NCI-H146 treated with DMSO at 0.1 percent for 48 hours (cell line): Measurements from ENCODE around the gene MED27.
"Not testable (repeated sequence)": the region's sequence is repeated elsewhere in the genome, so short reads cannot be mapped to it uniquely, and the experiment has no call there.

Source experiments
- DNase-seq: peaks from one replicate; lab custom pipeline; 2025; ENCODE audit not compliant: unreplicated experiment; lab: John Stamatoyannopoulos, UW

Gene MED27

GRCh38 chr9:131927091-131927490 is 152.6 kb downstream of the MED27 start:
- DNase-seq = no peak

GRCh38 chr9:131926360-131926922 is 153.2 kb downstream of the MED27 start:
- DNase-seq = no peak

DNA sequence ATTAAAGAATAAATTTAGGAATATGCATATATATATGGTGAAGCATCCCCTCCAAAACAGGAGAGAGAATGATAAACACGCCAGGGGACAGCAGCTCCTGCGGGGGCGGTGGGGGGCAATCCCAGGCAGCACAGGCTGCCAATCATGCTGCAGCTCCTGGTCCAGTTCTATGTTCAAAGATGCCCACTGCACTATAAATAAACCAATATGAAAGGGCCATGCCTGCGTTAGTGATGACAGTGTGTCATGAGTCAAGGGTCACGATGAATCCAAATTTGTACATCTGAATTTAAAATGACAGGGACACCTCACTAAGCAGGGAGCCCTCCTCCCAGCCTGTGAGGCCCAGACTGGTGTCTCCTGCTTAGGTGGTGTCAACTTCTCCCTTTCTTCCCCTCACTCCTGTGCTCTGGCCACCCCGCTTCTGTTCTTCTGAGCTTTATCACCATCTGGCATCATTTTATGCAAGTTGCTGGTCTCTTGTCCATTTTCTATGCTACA is 153.9 kb downstream of the MED27 start:
- no peak for DNase-seq

- no peak for DNase-seq
These were observed 155.9 kb downstream of the MED27 start for GRCh38 chr9:131923766-131924165.

DNA sequence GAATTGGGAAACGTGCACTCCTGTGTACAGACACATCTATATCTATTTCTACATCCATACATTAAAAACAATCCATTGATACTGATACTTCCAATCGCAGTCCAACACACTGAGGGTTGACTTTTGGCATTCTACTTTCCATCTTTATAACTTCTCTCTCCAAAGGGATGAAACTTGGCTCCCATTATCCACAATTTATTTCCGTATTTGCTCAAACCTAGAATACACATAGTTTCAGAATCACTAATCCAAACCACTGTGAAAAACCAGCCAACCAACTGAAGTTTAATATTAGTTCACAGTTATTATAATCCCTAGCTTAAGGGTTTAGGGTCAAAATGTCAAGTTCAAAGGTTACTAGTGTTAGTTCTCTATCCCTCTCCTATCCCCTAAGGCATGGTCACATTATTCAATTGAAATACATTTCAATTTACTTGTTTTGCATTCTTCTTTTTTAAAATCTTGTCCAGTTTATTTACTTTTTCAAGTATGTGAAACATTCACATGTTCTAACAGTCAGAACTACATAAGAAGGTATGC is 156.5 kb downstream of the MED27 start:
- no peak for DNase-seq

DNA sequence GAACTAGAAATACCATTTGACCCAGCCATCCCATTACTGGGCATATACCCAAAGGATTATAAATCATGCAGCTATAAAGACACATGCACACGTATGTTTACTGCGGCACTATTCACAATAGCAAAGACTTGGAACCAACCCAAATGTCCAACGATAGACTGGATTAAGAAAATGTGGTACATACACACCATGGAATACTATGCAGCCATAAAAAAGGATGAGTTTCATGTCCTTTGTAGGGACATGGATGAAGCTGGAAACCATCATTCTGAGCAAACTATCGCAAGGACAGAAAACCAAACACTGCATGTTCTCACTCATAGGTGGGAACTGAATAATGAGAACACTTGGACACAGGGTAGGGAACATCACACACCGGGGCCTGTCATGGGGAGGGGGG is 158.0 kb downstream of the MED27 start:
- DNase-seq = not testable (repeated sequence)

DNA sequence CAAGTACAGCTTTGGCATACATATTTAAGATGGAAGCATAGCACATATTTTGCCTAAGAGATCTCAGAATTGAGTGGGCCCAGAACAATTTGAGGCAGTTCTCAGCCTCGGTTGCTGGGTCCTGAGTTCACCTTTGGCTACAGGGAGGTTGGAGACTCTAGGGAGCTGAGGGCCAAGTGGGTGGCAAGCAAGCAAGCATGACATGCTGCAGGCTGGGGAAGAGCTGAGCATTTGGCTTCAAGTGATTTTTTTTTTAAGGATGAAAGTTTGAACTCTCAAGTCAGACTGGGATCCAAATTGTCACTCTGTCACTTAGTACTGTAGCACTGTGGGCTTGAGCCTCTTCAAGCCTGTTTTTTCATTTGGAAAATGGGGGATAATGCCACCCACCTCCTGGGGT is 160.5 kb downstream of the MED27 start:
- DNase-seq = no peak

GRCh38 chr9:131918481-131918880 is 161.2 kb downstream of the MED27 start:
- no peak for DNase-seq

DNA sequence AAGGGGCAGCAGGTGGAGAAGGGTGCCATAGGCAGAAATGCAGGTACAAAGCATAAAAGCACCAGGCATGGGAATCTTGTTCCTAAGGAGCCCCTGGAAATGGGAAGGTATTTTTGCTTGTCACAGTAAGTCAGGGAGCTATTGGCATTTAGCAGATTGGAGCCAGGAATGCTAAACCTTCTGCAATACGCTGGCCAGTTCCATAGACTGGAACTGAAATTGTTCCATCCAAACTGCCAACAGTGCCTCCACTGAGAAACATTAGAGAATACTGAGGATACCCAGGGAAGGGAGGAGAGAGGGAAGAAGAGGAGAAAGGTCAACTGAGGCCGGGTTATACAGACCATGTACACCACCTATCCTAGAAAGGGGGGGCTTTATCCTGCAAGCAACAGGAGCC is 162.7 kb downstream of the MED27 start:
- DNase-seq = no peak

- no peak for DNase-seq
These were observed 164.5 kb downstream of the MED27 start for GRCh38 chr9:131915181-131915580.

DNA sequence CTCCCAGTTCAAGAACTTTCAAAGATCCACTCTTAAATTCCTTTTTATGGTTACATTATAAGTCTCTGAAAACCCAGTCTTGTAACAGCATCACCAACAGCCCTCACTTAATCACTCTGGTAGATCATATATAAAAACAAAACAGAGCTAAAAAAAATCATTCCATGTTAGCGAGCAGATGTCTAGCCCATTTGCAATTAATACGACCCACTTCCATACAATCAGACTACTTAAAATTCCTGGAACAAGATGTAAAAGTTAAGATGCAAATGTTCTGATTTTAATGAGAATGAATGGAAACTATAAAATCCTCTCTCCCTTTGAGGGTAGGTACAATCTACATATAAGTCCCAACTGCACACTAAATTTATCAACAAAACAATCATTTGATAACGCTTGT is 167.0 kb downstream of the MED27 start:
- DNase-seq = no peak

DNA sequence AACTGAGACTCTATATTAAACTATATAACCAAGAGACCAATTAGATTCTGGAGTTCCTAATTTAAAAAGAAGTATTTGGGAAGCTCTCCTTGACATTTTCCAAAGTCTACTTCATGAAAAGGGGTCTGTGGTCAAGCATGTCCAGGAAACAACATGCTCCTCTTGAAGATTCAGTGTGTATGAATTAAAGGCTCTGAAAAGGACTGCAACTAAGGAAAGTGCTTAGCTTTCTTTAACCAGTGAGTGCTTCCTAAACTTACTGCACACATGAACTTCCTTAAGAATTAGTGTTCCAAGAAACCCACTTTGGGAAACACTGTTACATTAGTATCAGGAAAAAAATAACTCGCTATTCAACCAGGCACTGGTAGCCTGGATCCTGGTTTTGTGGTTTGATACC is 167.6 kb downstream of the MED27 start:
- DNase-seq = no peak

DNA sequence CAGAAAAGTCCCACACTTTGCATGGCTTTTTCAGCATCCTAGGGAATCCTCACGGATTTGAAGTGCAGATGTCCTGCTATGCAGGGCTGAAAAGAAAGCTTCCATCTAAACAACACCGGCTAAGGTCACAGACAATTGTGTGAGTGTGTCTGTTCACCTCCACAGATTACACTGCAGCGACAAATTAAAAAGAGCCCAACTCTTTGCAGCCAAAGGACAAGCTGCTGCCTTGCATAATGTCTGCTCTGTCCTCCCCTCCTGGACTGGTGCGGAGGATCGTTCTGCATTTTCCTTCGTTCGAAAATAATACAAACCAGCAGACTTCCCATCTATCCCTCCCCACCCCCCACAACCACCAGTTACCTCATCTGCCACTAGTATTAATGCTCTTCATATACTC is 169.1 kb downstream of the MED27 start:
- no peak for DNase-seq

DNA sequence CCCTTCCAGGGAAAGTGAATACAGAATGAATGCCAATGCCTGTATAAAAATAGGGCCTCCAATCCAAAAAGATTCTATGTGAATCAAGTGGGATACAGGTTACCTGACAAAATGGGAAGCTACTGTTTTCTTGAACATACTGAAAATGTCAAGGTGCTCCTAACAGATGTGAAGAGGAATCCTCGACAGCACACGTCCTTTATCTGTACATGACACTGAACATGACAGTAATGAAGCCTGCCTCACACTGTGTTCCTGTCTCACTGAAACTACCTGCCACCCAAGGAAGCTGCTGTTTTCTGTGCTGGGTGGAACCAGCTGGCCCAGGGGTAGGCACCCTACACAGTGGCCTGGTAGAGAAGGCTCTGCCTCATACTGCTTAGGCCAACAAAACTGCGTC is 174.5 kb downstream of the MED27 start:
- DNase-seq = no peak

GRCh38 chr9:131899296-131900228 is 180.1 kb downstream of the MED27 start:
- no peak for DNase-seq

DNA sequence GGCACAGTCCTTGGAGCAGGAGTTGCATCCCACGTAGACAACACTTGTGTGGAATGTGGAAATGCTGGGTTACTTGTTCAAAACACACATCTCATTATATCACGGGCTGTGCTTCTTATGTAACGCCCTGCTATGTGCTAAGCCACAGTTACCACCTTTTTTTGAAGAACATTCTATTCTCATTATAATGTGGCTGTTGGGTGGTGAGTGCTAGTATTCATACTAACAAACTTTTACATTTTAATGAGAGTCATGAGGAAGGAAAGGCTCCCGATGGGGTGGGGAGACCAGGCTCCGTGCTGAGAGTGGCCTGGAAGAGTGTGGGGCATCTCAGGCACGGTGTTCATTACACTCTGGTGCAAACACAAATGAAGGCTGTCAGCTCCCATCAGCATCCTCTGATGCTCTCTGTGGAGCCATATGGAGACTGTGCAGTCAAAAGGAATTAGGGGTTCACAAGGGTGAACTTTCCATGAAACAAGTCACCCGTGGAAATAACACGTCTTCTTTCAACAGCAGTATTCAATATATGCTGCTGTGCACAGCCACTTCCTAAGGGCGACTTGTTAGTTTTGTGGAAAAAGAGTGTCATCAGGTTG is 186.7 kb downstream of the MED27 start:
- no peak for DNase-seq

GRCh38 chr9:131892162-131892707 is 187.4 kb downstream of the MED27 start:
- no peak for DNase-seq

- DNase-seq = no peak
These were observed 188.1 kb downstream of the MED27 start for GRCh38 chr9:131891598-131891997.

DNA sequence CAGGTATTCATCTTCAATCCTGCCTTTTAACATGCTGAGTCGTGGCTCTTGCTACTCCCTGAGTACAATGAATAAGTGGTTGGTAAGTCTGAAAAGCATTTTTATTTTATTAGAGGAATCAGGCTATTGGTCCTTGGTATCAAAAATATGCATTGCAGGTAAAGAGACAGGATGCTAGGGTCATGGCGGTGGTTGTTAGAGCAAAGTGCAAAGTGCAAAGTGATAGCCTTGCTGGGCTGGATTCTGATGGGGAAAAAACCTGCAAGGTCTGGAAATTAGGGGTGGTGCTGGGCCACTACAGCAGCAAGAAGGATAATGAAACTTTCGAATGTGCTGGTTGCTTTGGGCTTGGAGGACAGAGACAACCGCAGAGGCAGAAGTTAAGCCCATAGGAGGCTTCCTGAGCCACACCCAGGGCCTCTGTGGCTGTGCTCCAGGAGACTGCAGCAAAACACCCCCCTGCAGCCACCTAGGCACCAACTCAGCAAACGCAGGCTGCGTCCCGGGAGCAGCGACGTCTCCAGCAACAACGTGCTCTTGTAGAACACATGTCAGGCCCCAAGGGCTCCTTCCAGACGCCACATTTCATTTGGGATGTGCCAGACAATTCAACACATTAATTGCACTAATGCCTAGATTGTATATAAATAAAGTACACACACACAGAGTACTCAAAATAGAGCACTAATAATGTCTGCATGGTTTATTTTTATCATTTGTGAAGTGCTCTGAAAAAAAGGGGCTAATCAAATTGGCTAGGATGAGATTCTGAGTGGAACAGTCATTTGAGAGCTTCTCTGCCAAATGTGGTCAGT is 190.0 kb downstream of the MED27 start:
- no peak for DNase-seq

- no peak for DNase-seq
These were observed 190.7 kb downstream of the MED27 start for GRCh38 chr9:131888923-131889322.

DNA sequence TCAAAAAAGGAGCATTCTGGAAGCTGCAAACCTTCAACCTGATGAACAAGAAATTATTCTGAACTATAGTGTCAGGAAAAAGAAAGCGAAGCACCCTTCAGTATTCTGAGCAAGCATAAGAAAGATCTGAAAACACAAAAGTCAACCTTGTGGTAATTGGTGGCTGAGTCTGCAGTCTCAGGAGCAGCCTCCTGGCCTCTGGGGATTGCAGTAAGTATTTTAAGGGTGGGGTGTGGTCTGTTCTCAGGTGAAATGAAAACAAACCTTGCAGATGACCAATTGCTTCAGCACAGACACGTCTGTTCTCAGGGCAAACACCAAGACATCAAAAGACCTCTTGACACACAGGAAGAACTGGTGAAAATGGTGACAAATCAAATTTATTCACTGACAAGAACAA is 192.0 kb downstream of the MED27 start:
- no peak for DNase-seq
